ENCODE measurements around the gene LPXN.
"Not testable (repeated sequence)": the region's sequence is repeated elsewhere in the genome, so short reads cannot be mapped to it uniquely, and the experiment has no call there.

The LPXN gene

DNA sequence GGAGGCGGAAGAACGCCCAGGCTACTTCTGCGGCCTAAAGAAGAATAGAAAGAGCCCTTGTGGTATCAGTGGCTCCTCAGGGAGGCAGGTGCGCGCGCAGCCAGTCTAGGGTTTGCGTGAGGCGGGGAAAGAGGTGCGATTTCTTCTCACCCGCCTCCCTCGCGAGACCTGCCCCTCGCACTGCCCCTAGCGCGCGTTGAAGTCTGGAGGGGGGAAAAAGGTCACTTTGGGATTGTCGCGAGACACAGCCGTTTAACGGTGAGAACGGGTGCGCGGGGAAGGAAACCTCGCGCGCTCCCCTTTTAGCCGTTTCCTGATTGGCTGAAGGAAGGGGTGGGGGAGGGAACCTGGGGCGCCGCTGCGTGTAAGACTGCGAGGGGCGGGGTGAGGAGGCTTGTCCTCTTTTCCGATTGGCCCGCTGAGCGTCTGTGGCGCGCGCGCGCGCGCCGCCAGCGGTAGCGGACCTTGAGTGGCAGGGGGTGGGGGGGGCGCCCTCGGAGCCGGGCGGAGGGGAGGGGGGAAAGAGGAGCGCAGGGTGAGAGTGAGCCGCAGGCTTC is 3.1 kb upstream of the LPXN start, which contains the start of gene ZFP91:
TSS of gene ZFP91 (plus strand) at position 429 of the 557 bp plus-strand sequence. CDS start 219 bp downstream, outside the sequence.
- peak; percentile 100 for DNase-seq

GRCh38 chr11:58578136-58578634 is 2.5 kb upstream of the LPXN start:
- peak; percentile 98 for DNase-seq

DNA sequence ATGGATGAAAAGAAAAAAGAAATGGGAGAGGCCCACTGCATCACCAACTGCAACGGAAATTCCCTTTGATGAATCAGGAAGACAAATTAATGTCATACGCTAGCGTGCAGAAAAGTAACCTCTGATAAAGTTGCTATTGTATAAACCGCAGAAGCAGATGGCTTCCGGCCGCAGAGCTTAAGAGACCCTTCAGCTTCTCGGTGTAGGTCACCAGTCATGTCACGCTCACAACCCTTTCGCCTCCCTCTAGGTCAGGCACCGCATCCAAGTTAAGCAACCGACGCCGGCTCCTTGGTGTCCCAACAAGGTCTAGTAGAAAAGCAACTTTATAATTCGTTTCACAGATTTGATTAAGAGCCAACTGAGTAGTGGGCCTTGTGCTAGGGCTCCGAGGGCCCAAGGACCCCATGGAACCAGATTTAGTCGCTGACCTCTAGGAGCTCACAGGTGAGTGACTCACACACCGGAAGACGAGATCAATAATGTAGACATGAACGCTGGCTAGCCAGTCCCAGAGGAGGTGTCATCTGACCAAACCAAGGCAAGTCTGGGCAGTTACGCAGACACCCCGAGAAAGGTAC is 2.0 kb upstream of the LPXN start:
- peak; percentile 97 for DNase-seq

DNA sequence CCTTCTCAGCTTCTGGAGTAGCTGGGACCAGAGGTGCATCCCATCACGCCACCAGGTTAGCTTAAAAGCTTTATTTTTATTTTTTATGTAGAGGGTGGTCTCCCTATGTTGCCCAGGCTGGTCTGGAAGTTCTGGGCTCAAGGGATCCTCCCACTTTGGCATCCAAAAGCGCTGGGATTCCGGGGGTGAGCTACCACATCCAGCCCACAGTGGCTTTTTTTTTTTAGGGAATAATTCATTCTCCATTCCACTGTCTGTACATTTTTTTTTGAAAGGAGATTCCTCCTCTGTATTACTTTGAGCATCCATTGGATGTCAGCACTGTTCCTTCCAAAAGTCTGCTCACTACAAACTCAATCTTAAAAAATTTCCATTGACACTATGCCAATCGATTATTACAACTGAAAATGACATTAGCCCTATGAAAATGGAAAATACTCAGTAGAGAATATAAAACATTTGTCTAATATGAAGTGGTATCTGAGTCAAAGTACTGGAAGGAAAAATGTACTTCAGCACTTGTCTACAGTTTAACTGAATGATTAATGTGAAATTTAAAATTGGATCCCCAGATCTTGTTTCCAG is 1.3 kb upstream of the LPXN start:
- peak; percentile 61 for DNase-seq

GRCh38 chr11:58574881-58575280 is 775 bp downstream of the LPXN start:
- DNase-seq: no peak

GRCh38 chr11:58573451-58574104 is 2.1 kb downstream of the LPXN start:
- peak; percentile 80 for DNase-seq

DNA sequence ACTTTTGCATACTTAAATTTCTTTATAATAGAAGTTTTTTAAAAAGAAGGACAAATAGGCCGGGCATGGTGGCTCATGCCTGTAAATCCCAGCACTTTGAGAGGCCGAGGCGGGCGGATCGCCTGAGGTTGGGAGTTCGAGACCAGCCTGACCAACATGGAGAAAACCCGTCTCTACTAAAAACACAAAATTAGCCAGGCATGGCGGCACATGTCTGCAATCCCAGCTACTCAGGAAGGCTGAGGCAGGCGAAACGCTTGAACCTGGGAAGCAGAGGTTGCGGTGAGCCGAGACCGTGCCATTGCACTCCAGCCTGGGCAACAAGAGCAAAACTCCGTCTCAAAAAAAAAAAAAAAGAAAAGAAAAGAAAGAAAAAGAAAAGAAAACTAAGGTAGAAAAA is 2.8 kb downstream of the LPXN start:
- DNase-seq: not testable (repeated sequence)

GRCh38 chr11:58567889-58568512 is 7.7 kb downstream of the LPXN start:
- DNase-seq: peak; percentile 89

- DNase-seq: peak; percentile 78
Measured at GRCh38 chr11:58564231-58564630, 11.4 kb downstream of the LPXN start.

GRCh38 chr11:58562375-58562800 is 13.3 kb downstream of the LPXN start:
- peak; percentile 18 for DNase-seq

DNA sequence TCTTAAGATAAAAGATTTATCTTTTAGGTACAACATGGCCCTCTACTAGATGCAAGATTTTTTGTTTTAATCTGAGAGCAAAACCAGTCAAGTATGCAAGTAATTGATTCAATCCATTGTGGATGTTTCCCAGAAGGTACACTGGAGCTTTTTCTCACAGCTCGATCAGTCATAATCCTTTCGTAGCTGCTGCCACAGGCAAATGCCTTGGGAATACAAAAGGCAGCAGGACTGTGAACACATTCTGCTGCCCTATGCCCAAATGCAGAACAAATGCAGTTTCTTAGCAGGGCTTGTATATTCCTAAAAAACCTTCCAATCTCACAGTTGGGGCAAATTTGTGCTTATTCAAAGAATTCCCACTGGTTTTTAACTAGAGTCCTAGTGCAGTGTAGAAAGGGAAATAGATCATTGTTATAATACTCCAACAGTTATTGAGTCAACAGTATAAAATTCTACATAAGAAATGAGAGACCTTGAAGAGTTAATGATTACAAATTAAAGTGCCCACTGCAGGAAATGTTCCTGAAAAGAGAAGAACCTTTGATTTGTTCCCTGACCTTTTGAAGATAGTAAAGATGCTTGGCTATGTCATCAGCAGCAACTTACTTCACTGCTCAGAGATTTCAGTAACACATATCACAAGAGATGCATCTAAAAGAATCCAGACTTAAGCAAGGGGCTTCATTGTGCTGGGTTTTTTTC is 14.1 kb downstream of the LPXN start:
- DNase-seq: no peak

DNA sequence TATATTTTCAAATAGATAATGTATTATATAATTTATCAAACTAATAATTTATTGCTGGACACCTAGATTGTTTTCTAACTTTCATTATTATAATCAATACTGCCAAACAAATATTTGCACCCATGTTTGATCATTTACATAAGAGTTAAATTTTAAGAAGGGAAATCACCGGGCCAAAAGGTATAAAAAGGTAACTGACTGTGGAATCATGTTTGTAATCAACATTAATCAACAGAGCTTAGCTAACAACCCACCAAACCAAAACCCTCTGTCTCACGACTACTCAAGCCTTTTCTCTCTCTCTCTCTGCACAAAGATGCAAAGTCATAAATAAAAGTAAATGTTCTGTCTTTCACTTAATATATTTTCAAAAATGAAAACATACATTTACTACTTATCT is 14.8 kb downstream of the LPXN start:
- no peak for DNase-seq

DNA sequence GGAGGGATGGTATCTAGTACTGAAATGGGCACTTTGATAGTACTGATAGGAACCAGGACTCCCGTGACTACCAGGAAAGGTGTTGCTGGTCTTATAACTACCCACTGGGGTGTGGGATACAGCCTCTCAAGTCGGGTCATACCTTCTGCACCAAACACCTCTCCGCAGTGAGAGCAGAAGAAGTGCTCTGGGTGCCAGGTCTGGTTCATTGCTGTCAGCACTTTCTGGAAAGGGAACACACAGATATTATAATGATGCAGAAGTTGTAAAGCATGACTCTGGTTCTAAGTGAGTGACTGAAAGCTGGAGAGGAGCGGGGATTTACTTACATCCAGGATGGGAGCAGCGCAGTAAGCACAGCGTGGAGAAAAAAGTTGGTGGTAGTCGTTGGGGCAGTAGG is 26.0 kb downstream of the LPXN start:
- no peak for DNase-seq

- DNase-seq: no peak
Measured at GRCh38 chr11:58546841-58547240, 28.8 kb downstream of the LPXN start.

DNA sequence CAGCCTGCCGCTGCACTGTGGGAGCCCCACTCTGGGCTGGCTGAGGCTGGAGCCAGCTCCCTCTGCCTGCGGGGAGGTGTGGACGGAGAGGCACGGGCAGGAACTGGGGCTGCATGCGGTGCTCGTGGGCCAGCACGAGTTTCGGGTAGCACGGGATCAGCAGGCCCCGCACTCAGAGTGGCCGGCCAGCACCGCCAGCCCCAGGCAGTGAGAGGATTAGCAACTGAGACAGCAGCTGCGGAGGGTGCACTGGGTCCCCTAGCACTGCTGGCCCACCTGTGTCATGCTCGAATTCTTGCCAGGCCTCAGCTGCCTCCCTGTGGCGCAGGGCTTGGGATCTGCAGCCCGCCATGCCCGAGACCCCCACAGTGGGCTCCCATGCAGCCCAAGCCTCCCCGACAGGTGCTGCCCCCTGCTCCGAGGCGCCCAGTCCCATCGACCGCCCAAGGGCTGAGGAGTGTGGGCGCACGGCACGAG is 43.8 kb downstream of the LPXN start:
- no peak for DNase-seq

DNA sequence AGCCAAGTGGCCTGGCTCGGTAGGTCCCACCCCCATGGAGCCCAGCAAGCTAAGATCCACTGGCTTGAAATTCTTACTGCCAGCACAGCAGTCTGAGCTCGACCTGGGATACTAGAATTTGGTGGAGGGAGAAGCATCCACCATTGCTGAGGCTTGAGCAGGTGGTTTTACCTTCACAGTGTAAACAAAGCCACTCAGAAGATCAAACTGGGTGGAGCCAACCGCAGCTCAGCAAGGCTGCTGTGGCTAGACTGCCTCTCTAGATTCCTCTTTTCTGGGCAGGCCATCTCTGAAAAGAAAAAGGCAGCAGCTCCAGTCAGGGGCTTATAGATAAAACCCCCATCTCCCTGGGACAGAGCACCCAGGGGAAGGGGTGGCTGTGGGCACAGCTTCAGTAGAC is 45.4 kb downstream of the LPXN start:
- DNase-seq: peak; percentile 20

DNA sequence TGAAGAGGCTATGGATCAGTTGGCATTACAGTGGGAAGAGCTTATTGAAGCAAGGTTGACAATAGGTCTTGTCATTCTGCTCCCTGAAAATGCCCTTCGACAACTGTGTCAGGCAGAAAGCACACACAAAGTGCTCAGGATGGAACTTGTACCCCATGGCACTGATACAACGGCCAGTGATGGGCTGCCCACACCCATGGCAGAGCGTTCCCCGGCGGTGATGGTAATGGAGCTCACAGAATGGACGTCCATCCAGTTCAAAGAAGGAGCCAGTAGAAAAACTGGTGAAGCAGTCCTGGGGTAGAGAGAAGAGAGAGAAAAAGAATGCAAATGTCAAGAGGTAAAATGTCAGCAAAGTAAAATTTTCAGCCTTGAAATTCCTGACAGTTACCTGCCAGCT is 48.2 kb downstream of the LPXN start:
- no peak for DNase-seq

DNA sequence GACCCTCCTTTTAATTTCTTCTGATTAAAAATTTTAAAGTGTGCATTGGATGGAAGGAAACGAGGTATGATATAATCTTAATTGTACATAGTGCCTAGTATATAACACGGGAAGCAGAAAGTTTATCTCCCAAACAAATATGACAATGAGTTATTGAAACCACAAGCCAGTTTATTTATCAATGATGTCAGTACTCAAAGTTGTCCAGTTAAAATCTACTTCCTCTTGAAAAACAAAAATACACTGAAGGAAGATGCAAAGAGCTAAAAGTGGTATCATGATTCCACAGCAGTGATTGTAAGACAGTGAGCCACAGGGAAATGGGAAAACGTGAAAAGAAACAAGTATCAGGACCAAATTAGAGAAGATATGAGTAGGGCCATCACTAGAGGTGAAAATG is 48.9 kb downstream of the LPXN start:
- peak; percentile 49 for DNase-seq

DNA sequence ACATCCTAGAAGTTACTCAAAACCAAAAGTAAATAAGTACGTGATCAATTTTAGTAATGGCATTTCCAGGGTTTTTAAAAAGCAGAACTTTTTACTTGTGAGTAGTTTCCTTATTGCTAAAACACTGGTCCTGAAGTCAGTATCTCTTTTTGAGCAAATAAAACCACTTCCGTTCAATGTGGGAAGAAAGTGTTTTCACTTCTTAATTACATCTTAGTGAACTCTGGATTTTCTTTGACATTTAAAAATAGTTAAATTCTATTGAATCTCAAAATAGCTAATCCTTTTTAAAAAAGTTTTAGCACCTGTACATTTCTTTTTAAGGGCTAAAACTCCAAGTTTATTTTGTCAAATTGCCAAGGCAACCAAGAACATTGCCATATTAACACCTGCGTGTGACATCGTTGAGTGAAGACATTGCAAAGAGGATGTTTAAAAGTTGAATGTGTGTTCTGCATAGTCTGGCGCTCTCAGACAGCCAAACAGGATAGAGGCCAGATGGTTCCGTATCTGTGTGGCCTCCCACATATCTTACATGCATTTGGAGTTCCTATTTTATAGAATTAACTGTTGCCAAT is 50.5 kb downstream of the LPXN start:
- peak; percentile 75 for DNase-seq

- DNase-seq: peak; percentile 91
Measured at GRCh38 chr11:58524232-58525036, 51.2 kb downstream of the LPXN start.

DNA sequence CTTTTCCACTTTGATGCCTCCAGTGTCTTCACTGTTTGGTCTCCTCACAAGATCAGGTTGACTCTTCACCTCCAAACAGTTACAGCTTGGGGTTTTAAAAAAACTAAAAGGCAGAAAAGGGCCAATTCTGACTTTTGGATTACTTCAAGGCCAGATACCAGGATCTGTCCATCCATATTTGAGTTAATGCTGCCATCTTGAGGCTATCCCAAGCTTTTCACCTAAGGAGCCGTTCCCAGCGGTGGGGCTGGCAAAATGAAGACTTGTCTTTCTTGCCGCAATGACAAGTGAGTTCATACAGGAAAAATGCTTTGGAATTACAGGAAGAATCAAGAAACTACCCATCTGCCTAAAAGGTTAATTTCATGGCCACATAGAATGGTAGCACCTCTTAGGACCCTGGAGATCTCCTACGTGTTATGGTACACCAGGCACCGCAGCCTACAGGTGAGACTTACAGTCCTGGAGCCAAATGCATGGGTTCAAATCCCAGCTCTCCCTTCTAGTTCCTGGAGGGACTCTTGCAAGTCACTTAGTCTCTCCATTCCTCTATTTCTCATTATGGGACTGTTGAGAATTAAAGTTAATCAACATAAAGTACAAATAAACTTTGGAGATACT is 61.8 kb downstream of the LPXN start:
- peak; percentile 77 for DNase-seq

Measured in hematopoietic multipotent progenitor cell treated with erythropoietin and hydrocortisone succinate and interleukin-3 and kit ligand, for 4 days (in vitro differentiated cells).